Left renal pelvis (tissue), 4 donors: Measurements from ENCODE around the gene COL20A1. TPM values are rescaled to one million over a fixed set of nuclear protein-coding genes. Genes with fewer than 3 reads are reported as not detected.
"Not testable (repeated sequence)": the region's sequence is repeated elsewhere in the genome, so short reads cannot be mapped to it uniquely, and the experiment has no call there.

Experiments used
- DNase-seq, 4 donors: peaks; one replicate each; pipeline ENCODE4 v3.0.0-alpha.2; 2013; ENCODE audit warnings: low read depth in 4 of 4, low spot score in 3 of 4
- polyA plus RNA-seq, 4 donors: library from polyadenylated mRNA; unstranded; fragments of 120-200 nt; gene quantifications; one replicate each; pipeline ENCODE4 v1.2.1, GENCODE V29; 2013; ENCODE audit not compliant: insufficient read length in 4 of 4

The COL20A1 gene
- polyA plus RNA-seq, 4 donors, result 0.37 to 0.89 (median 0.68) TPM

- no peak for DNase-seq
Observed at GRCh38 chr20:63329331-63330083, 36.5 kb downstream of the COL20A1 start.

- no peak for DNase-seq
Observed at GRCh38 chr20:63330084-63330760, 37.2 kb downstream of the COL20A1 start.

DNA sequence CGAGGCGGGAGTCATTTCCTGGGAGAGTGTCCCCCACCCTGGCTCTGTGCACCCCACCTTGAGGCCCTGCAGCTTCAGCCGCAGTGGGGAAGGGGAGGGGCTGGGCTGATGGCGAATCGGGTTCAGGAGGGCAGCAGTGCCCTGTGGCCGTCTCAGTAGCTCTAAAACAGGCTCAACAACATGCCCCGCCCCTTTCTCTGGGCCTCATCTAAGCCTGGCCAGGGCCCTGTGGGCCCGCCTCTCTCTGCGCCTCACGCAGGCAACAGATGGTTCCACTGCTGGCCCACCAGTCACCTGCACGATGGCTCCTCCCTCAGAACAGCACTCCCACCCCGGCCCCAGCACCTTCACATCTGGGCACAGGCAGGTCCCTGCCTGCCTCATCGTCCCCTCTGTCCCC is 38.0 kb downstream of the COL20A1 start:
- DNase-seq, result no peak

DNA sequence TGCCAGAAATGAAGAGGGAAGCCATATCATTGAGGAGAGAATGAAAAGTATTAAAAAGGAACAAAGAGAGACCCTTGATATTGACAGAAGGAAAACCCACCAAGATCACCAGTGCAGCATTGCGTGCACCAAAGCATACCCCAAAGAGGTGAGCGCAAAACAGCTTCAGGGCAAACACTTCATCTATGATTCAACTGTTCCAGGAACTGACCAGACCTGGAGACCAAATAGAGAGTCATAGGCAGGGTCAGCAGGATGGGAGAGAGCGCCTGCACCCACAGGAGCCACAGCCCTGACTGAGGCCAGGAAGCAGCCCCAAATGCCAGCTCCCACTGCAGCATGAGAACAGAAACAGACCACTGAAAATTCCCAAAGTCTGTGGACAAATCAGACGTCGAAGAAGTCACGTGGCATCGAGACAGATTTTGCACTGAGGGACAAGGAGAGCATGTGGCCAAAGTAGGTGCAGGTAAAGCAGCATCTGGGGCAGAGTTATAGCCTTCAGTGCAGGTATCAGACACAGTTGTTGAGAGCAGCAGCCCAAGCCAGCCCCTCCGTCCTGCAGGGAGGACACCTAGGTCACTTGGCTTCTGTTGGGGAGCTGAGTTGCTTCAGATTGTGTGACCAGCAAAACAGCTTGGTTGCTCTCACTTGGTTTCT is 38.9 kb downstream of the COL20A1 start:
- no peak for DNase-seq

- DNase-seq, result no peak
Observed at GRCh38 chr20:63332488-63333240, 39.7 kb downstream of the COL20A1 start.

- DNase-seq, result no peak
Observed at GRCh38 chr20:63333241-63333836, 40.4 kb downstream of the COL20A1 start.

DNA sequence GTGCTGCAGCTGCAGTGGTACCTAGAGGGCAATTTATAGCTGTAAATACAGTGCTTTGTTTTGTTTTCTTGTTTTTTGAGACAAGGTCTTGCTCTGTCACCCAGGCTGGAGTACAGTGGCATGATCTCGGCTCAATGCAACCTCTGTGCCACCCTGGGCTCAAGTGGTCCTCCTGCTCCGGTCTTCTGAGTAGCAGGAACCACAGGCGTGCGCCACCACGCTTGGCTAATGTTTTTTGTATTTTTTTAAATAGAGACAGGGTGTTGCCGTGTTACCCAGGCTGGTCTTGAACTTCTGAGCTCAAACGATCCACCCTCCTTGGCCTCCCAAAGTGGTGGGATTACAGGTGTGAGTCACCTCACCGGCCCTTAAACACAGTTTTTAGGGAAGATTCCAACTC is 41.4 kb downstream of the COL20A1 start:
- no peak for DNase-seq

GRCh38 chr20:63335060-63335459 is 42.1 kb downstream of the COL20A1 start:
- DNase-seq, result not testable (repeated sequence)

DNA sequence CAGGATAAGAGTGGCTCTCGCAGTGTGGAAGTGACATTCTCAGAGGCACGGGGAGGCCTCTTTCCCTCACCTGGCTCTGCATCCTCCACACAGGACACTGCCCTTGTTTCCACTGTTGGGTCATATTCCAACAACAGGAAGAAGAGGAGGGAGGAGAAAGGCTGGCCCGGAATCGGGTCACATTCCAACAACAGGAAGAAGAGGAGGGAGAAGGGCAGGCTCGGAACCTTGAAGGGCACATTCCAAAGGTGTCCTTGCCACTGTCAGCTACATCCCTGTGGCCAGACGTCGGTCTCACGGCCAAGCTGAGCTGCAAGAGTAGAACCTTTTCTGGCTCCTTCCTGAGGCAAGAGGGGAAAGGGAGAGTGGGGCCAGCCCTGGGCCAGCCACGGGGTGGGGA is 42.7 kb downstream of the COL20A1 start:
- no peak for DNase-seq

GRCh38 chr20:63336232-63336752 is 43.3 kb downstream of the COL20A1 start:
- DNase-seq, result no peak

- no peak for DNase-seq
Observed at GRCh38 chr20:63337786-63338420, 44.9 kb downstream of the COL20A1 start.

DNA sequence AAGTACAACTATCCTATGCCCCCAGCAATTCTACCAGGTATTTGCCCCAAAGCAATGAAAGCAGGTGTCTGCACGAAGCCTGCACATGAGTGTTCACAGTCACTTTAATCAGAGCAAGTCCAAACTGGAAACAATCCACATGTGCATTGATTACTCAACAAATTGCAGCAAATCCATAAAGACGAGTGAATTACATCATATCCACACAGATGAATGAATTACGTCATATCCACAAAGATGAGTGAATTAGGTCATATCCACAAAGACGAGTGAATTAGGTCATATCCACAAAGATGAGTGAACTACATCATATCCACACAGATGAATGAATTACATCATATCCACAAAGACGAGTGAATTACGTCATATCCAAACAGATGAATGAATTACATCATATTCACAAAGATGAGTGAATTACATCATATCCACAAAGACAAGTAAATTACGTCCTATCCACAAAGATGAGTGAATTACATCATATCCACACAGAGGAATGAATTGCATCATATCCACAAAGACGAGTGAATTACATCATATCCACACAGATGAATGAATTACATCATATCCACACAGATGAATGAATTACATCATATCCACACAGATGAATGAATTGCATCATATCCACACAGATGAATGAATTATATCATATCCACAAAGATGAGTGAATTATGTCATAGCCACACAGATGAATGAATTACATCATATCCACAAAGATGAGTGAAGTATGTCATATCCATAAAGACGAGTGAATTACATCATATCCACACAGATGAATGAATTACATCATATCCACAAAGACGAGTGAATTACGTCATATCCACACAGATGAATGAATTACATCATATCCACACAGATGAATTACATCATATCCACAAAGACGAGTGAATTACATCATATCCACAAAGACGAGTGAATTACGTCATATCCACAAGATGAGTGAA is 46.4 kb downstream of the COL20A1 start:
- DNase-seq, result not testable (repeated sequence)

GRCh38 chr20:63340158-63340688 is 47.2 kb downstream of the COL20A1 start:
- not testable (repeated sequence) for DNase-seq

GRCh38 chr20:63342561-63343459 is 49.8 kb downstream of the COL20A1 start:
- DNase-seq, result no peak

DNA sequence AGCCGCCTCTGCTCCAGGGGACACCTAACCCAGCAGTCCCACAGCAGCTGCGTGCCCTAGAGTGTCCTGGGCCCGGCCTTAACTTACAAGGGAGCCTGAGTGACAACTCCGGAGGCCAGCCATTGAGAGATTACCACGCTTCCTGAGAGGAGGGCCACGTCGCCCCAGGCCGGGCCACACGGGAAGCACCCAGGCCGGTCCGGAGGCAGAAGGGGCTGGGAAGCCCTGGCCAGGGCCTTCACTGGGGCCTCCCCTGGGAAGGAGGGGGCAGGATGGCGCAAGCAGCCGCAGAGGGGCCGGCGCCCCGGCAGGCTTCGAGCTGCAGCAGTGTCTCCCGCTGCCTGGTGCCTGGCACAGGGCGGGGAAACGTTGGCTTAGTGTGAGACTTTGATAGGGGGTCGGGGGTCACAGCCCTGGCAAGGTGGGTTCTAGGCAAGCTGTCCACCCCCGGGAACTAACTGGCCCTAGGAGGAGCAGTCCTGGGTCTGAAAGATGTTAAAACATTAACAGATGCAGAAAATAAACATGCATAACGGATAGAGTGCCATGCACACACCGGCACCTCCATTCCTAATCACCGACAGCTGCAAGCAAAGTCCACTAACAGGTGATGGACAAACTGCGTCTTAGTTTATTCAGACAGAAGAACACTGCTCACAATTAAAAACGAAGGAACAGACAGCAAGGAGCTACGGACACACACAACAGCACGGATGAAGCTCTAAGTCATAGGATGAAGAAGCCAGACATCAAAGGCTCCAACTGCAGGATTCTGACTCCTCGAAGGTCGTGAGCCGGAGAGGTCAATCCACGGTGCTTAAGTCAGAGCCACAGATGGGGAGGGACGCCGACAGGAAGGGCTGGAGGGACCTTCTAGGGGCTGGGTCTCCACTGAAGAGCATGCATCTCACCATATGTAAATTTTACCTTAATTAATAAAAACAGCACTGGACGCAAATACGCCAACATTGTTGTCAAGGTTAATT is 50.8 kb downstream of the COL20A1 start:
- DNase-seq, result no peak

GRCh38 chr20:63344616-63345327 is 51.8 kb downstream of the COL20A1 start:
- no peak for DNase-seq
